NOMO-1 (cell line): Measurements from ENCODE around the gene IRF9.
A peak's percentile ranks its signal among the peaks of the same experiment; 100 is the strongest.

ENCODE experiments used
- DNase-seq, 2 experiments: peaks; one replicate each; lab custom pipeline; 2025; ENCODE audit not compliant: unreplicated experiment in 2 of 2; lab: John Stamatoyannopoulos, UW

Gene IRF9

DNA sequence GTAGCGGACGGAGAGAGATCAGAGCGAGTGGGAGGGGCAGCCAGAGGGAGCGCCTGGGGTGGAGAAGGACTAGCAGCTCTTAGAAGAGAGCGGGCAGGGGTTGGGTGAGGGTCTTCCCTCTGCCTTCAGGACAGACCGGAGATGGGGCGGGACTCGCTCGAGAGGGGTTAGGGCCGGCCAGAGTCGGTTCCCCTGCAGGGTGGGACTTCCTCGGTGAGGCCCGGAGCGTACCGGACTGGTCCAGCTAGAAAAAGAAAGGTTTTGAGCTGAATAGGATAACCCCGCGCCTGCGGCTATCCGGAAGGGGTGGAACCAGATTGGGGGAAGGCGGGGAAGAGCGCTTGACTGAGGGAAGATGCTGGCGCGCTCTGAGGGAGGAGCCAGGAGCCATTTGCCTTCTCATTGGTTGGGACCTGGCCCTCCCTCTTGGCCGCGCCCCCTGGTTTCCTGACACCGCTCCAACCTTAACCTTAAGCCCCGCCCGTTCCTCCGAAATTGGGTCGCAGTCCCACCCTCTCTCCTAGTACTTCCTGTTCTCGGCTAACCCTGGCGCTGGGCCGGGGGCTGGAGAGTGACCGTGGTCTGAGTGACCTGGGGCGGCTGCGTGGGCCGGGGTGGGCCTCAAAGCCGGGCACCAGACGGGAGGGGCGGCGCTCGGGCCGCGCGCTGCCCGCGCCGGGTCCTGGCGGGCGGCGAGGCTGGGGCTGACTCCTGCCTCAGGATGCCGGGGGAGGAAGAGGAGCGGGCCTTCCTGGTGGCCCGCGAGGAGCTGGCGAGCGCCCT is 13.9 kb upstream of the IRF9 start, which contains the start of gene RNF31:
Gene RNF31, plus strand, starts transcription at position 521 of the 783 bp plus-strand sequence. Its CDS starts 201 bp downstream, at position 722.
- DNase-seq, result peak; percentile 99

- DNase-seq, result no peak
Measured at GRCh38 chr14:24147761-24148428, 13.2 kb upstream of the IRF9 start.

- DNase-seq, result no peak
Measured at GRCh38 chr14:24149302-24149969, 11.6 kb upstream of the IRF9 start.

DNA sequence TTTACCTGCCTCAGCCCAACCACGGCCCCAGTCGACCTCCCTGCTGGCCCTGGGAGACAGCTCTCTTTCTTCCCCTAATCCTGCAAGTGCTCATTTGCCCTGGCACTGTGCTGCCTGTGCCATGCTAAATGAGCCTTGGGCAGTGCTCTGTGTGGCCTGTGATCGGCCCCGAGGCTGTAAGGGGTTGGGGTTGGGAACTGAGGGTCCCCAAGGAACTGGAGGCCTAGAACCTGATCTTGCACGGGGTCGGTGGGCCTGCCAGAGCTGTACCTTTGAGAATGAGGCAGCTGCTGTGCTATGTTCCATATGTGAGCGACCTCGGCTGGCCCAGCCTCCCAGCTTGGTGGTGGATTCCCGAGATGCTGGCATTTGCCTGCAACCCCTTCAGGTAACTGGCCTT is 11.0 kb upstream of the IRF9 start:
- no peak for DNase-seq

GRCh38 chr14:24150567-24150966 is 10.5 kb upstream of the IRF9 start:
- no peak for DNase-seq

- no peak for DNase-seq
Measured at GRCh38 chr14:24150993-24151392, 10.1 kb upstream of the IRF9 start.

GRCh38 chr14:24151404-24152080 is 9.5 kb upstream of the IRF9 start:
- DNase-seq, result no peak

DNA sequence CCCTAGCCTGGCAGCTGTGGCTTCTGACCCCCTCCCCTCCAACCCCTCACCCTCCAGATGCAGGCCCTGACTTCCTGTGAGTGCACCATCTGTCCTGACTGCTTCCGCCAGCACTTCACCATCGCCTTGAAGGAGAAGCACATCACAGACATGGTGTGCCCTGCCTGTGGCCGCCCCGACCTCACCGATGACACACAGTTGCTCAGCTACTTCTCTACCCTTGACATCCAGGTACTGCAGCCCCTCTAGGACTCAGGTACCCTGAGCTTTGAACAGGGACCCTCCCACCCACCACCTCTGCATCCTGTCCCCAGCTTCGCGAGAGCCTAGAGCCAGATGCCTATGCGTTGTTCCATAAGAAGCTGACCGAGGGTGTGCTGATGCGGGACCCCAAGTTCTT is 6.0 kb upstream of the IRF9 start:
- no peak for DNase-seq

GRCh38 chr14:24156840-24157239 is 4.2 kb upstream of the IRF9 start:
- no peak for DNase-seq

DNA sequence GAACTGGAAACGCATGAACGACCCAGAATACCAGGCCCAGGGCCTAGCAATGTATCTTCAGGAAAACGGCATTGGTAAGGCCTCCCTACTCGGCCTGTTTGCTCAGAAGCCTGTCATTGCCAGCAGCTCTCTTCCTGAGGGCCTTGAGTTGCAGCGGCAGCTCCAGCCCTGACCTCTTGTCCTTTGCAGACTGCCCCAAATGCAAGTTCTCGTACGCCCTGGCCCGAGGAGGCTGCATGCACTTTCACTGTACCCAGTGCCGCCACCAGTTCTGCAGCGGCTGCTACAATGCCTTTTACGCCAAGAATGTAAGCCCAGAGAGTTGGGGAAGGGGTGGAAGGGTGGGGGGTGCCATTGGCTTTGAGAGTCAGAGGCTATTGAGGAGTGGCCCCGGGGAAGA is 3.7 kb upstream of the IRF9 start:
- DNase-seq, result no peak

DNA sequence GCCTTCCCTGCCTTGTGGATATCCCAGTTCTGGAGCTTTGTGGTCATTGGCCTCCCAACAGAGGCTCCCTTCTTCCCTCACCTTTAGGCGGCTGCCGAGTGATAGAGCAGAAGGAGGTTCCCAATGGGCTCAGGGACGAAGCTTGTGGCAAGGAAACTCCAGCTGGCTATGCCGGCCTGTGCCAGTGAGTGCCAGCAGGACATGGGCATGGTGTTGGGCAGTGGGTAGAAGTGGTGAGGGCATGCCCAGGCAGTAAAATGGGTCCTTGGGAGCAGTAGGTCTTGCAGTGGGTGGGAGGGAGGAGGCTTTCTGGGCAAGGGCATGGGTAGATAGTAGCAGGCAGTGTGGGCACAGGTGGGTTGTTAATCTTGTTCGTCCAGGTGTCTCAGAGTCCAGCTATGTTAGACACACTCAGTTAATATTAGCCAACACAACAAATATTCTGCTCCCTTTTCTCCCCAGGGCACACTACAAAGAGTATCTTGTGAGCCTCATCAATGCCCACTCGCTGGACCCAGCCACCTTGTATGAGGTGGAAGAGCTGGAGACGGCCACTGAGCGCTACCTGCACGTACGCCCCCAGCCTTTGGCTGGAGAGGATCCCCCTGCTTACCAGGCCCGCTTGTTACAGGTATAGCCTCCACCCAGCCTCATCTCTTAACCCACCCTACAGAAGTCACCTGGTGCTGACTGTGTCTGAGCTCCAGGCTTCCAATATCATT is 1.1 kb upstream of the IRF9 start:
- DNase-seq, result no peak

GRCh38 chr14:24160499-24160849 is 591 bp upstream of the IRF9 start:
- DNase-seq, result no peak

DNA sequence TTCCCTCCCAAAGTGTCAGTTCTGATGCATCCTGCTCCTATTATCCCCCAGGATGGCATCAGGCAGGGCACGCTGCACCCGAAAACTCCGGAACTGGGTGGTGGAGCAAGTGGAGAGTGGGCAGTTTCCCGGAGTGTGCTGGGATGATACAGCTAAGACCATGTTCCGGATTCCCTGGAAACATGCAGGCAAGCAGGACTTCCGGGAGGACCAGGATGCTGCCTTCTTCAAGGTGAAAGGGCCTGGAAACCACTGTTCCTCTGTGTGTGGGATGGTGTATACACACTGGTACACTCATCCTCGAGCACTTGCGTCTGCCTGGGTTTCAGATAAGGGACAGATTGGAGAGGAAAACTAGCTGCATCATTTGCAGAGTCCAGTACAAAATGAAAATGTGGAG is 1.0 kb downstream of the IRF9 start:
- DNase-seq, result no peak

DNA sequence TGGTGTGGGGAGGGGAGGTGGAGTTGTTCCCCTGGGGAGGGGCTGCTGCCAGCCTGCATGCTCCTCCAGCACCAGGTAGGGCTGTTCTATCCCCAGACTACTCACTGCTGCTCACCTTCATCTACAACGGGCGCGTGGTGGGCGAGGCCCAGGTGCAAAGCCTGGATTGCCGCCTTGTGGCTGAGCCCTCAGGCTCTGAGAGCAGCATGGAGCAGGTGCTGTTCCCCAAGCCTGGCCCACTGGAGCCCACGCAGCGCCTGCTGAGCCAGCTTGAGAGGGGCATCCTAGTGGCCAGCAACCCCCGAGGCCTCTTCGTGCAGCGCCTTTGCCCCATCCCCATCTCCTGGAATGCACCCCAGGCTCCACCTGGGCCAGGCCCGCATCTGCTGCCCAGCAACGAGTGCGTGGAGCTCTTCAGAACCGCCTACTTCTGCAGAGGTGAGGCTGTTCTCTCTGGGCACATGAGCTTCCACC is 3.5 kb downstream of the IRF9 start:
- DNase-seq, result no peak

GRCh38 chr14:24165785-24166184 is 4.7 kb downstream of the IRF9 start:
- DNase-seq, result no peak

DNA sequence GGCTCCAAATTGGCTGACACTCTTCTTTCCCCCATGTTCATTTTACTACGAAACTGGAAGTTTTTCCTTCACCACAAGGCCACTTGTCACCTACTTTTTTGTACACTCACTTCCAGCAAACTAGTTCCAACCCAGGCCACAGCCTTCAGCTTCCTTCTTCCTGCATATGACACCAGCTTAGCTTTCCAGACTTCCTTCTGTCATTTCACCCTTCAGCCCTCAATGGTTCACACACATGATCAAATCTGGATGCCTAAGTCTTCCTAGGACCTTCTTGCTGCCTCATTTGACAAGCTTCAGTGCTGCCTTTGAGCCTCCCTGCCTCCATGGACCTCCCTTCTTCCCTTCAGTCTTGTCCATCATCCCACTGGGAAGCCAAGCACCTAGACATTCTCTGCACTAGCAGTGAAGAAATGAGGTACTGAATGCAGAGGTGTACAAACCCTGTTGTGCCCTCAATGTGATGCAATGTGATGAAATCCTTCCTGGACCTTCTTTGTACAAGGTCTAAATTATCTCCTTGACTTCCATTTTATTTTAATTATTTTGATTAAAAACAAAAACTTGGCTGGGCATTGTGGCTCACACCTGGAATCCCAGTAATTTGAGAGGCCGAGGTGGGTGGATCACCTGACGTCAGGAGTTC is 6.5 kb downstream of the IRF9 start:
- peak in 1 of 2 experiments; percentile 1 for DNase-seq

GRCh38 chr14:24171422-24172260 is 10.6 kb downstream of the IRF9 start, which contains the start of gene REC8:
REC8 (plus strand) TSS chr14:24172080; CDS start chr14:24172553, 473 bp downstream.
- no peak for DNase-seq

DNA sequence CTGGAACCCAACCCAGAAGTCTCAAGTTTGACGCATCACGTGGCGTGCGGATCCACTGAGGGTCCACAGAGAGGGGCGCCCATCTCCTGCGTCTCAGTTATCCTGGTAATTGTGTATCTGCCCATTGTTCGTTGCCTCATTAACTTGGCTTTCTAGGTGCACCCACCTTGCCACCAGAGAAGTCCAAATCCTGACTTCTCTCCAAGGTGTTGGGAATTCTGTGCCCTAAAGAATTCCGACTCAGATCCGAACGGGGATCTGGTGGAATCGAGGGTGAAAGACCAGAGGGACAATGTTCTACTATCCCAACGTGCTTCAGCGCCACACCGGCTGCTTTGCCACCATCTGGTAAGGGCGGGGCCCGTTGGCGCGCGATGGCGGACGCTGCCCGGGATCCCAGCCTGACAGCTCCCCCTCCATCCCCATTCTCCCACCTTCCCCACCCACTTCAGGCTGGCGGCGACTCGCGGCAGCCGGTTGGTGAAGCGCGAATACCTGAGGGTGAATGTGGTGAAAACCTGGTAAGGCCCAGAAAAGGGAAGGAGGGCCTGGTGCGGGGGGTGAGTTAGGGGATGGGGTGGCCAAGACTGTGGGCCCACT is 11.3 kb downstream of the IRF9 start:
- no peak for DNase-seq

DNA sequence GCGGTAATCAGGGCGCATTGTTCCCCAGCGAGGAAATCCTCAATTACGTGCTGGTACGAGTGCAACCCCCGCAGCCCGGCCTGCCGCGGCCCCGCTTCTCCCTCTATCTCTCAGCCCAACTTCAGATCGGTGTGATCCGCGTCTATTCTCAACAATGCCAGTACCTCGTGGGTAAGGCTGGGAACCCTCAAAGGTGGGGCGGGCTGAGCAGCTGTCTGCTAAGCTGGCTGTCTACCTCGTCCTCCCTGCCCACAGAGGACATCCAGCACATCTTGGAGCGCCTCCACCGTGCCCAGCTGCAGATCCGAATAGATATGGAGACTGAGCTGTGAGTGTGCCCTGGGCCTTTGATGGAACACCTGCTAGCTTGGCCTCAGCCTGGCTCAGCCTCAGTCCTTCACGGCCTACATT is 11.8 kb downstream of the IRF9 start:
- DNase-seq, result no peak
